IPS-NIHi11 (cell line): ENCODE data around the gene UBE2E1.
"Not testable (repeated sequence)": the region's sequence is repeated elsewhere in the genome, so short reads cannot be mapped to it uniquely, and the experiment has no call there.

ENCODE experiments used
- DNase-seq: peaks from one replicate; pipeline ENCODE4 v3.0.0; 2012; ENCODE audit warnings: mixed read lengths, low spot score

Gene UBE2E1

DNA sequence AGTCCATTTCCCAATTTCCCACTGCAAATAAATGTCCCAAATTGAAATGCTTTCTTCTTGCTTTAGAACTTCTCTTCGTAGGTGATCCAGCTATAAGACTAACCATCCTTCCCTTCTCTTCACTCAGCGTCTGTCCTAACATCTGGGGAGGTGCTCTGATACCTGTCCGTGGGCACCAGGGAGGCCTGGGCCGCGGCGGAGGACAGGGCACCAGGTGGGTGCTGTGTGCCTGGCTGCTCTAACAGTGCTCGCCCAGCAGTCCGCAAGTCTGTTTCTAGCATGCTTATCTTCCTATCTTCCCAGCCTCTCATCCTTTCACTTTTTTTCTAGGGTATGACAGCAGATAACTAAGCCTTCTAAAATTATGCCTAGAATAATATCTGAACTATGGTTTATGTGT is 73.7 kb downstream of the UBE2E1 start:
- DNase-seq: no peak

DNA sequence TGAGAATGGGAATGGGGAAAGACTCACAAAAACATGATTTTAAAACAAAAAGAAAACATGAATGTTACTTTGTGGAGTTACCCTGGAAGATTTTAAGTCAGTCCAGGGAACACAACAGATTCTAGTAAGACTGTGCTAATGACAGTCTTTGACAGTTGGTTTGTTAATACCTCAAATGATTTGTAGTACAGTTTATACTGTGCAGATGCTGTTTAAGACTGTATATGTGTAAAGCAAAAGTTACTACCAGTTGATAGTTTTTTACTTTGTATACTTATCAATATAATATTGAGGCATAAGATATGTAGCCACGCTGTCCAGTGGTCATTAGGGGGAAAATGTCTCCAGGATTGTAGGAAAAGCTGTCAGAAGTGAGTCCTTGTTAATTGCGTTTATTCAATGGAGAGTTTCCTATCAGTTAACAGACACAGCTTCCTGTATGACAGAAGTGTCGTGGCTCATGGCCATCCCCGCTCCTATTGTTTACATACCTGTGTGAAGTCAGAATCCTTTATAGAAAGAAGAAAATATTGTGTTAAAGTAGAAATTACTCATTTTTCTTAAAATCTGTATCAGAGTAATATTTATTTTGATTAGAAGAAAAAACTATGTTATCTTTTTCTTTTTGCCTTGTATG is 75.1 kb downstream of the UBE2E1 start:
- DNase-seq: no peak

DNA sequence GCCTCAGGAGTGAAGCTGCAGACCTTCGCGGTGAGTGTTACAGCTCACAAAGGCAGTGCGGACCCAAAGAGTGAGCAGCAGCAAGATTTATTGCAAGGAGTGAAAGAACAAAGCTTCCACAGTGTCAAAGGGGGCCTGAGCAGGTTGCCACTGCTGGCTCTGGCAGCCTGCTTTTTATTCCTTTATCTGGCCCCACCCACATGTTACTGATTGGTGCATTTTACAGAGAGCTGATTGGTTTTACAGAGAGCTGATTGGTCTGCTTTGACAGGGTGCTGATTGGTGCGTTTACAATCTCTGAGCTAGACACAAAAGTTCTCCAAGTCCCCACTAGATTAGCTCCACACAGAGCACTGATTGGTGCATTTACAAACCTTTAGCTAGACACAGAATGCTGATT is 76.2 kb downstream of the UBE2E1 start:
- not testable (repeated sequence) for DNase-seq

DNA sequence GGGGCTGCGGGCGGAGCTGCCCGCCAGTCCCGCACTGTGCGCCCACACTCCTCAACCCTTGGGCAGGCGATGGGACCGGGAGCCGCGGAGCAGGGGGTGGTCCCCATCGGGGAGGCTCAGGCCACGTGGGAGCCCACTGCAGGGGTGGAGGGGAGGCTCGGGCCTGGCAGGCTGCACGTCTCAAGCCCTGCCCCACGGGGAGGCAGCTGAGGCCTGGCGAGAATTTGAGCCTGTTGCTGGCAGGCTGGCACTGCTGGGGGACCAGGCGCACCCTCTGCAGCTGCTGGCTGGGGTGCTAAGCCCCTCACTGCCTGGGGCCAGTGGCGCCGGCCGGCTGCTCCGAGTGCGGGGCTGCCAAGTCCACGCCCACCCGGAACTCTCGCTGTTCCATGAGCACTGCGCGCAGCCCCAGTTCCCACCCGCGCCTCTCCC is 76.7 kb downstream of the UBE2E1 start:
- no peak for DNase-seq

DNA sequence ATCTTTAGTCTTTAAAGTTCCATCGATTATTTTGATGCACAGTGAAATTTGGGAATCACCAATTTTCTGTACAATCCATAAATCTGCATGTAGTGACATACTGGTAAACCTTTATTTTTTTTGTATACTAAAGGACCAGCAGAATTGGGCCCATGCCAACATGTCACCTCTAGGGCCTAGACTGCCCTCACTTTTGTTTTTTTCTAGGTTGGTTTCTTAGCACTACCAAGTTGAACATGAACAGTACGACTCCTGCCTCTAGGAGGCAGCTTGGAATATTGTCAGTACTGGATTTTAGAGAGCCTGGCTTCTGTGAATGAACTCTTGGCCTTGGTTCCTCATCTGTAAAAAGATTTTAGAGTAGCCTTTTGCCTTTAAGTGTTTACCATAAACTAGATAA is 78.7 kb downstream of the UBE2E1 start:
- peak; percentile 25 for DNase-seq

DNA sequence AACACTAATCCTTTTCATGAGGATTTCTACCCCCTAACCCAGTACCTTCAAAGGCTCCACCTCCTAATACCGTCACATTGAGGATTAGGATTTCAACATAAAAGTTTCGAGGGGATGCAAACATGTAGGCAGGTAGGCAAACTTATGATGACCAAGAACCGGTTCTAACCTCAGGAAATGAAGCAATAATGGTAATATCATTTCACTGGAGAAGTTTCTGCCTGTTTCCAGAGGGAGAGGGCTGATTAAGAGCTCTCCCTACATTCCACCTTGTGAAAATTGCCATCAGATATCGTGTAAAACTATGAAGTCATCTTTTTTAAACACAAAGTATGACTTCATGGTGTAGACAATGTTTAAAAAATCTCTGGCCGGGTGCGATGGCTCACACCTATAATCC is 79.5 kb downstream of the UBE2E1 start:
- no peak for DNase-seq

DNA sequence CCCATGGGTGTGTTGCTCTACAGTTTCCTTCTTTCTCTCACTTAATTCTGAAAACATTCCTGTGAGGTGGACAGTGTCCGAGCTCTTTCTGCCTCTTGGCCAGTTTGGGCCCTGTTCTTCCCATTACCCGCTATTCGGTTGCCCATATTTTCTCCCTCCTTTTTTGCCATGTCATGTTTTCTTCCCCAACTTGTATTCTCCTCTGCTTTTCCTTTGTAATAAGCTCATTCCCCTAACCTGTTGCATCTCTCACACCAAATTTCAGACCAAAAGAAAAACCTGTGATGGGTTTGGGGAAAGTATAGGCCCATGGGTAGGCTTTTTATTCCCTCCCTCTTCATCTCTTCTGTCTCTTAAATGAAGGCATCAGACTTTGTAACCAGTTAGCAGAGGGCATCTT is 80.6 kb downstream of the UBE2E1 start:
- no peak for DNase-seq

DNA sequence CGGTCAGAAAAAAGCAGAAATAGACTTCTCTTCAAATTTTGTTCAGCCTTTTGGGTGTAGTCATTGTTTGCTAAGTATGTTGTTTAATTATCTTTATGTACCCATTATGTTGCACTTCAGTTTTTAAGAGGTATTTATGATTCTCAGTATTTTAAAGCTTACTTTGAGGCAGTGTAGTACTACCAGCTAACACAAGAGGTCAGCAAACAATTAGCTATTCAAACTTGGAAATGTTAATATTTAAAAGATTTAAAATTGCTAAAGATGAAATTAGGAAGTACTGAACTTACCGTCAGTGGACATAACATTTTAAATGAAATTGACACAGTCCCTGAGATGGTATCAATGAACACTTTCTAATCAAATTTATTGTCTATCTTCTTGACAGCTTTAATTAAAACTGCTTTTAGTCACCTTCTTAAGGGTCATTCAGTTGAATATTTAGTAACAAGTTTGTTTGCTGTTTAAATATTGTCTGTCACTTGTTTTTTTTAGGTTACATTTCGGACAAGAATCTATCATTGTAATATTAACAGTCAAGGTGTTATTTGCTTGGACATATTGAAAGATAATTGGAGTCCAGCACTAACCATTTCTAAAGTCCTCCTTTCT is 83.0 kb downstream of the UBE2E1 start:
- DNase-seq: no peak

DNA sequence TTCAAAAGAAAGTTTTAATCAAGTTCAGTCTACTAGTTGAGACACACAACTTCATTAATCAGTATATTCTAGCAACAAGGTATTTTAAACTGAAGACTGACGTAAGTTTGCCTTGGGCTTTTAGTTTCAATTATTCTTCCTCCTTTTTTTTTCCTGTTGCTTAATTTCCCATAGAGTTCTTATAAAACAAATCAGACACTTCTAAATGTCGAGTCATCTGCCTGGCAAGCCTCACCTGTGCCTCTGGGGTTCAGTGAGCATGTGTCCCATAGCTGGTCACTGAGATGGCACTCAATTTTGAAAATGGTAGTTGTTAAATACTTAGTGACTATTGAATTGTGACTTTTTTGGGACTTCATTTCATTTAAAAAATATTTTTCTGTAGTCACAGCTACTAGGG is 83.6 kb downstream of the UBE2E1 start:
- no peak for DNase-seq

DNA sequence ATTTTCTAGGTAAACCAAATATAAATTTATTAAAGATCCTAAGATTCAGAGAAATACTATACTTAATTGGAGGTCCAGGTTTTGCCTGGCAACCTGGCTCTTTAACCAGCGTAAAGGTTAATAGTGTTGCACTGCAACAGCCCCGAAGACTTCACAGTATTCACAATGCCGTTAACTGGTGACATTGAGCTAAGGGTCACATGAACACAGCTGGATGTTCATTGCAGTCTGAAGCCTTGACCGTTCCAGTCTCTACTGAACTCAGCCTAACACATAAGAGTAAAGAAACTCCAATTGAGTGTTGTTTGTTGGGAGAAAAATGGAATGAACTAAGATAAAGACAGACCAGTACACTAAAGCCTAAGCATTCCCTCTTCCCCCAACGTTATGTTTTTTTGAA is 84.2 kb downstream of the UBE2E1 start:
- DNase-seq: no peak

DNA sequence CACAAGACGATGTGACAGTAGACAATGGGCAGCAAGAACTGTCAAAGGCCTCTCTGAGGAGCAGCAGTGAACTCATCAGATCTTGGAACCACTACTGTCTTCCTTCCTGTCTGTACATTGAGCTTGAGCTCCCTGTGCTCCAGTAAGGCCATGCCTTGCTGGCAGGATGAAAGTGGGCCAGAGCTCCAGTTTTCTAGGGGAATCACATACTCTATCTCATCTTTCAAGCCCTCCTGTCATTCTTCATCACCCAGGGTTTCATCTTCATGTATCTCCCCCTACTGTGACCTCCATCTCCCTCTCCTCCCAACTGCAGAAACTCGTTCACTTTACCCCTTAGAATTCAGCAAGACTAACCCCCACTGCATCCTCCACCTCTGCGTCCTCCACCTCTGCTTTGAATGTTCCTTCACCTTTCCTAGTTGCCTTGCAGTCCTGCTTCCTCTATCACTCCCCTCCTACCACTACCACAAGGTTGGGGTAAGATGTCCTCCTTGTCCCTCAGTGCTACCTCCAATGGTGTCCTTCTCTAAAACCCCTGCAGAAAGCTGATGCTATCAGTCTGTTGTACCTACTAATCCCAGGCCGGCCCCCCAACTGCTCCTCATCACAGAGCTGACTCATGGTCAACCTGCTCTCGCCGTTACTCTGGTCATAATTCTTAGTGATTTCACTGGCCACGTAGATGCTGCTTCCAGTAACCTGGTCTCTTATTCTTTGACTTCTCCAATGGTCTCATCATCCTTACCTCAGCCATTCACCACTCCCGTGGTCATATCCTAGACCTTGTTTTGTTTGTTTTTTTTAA is 88.7 kb downstream of the UBE2E1 start:
- no peak for DNase-seq

DNA sequence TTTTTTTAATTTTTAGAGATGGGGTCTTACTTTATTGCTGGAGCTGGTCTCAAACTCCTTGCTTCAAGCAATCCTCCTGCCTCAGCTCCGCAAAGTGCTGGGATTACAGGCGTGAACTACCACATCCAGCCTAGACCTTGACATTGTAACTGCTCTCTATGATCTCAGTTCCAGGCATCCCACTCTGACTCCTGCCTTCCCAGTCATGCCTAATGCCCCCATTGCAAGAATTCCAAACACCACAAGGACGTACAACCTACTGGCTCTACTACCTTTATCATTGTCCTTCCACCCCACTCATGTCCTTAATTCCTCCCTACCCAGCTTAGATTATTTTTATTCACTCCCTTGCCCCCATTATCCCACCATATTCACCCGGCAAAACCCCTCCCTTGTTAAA is 89.4 kb downstream of the UBE2E1 start:
- DNase-seq: no peak

DNA sequence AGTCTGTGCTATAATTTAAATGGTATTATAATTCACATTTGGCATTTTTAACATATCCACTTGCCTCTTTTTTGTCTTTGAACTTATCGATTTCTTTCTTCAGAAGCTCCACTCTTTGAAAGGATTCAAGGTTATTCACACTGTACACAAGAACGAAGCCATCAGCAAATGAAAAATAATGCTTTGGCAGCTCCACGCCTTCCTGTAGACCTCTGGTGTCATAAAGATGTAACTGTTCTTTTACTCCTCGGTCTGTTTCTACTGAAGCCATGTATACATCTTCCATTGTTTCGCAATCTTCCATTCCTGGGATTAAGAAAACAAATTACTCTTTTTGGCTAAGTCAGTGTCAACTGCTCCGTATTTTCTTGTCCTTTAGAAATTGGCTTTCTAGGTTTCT is 95.0 kb downstream of the UBE2E1 start:
- DNase-seq: no peak

DNA sequence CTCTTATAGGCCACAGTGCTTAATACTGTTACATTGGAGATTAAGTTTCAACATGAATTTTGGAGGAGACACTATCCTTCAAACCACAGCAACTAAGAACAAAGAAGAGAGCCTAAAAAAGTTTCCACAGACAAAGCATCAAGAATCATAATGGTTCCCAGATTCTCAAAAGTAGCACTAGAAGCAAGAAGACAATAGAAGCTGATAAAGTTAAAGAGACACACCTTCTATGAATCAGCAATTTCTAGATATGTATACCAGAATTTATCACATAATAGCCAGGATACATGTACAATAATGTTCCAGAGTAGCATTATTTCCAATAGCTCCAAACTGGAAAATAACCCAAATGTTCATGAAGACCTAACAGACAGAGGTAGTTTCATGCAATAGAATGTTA is 98.8 kb downstream of the UBE2E1 start:
- no peak for DNase-seq

DNA sequence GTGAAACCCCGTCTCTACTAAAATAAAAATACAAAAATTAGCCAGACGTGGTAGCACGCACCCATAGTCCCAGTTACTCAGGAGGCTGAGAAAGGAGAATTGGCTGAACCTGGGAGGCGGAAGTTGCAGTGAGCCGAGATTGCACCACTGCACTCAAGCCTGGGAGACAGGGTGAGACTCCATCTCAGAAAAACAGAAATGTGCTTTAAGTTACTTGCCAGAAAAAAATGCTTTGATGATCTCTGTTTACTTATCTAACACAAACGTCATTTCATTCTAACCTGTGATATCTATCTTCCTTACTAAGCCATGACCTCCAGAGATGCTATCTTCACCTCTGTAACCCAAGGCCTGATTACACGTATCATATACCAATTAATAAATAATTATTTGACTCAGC is 103.6 kb downstream of the UBE2E1 start:
- DNase-seq: no peak

DNA sequence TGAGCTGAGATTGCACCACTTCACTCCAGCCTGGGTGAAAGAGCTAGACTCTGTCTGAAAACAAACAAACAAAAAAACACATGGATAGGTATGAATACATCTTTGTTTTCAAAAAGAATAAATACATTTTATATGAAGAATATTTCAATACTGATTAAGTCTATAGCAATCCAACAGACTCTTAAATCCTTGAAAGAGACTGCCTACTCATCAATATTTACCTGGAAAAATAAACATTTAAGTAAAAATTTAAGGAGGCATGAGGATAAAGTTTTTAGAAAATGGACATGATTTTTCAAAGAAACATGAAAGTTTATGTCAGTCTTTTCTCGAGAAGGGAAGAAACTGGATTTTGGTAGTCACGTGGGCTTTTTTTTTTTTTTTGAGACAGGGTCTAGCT is 105.6 kb downstream of the UBE2E1 start:
- no peak for DNase-seq

DNA sequence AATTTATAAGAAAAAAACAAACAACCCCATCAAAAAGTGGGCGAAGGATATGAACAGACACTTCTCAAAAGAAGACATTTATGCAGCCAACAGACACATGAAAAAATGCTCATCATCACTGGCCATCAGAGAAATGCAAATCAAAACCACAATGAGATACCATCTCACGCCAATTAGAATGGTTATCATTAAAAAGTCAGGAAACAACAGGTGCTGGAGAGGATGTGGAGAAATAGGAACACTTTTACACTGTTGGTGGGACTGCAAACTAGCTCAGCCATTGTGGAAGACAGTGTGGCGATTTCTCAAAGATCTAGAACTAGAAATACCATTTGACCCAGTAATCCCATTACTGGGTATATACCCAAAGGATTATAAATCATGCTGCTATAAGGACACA is 106.6 kb downstream of the UBE2E1 start:
- DNase-seq: not testable (repeated sequence)

DNA sequence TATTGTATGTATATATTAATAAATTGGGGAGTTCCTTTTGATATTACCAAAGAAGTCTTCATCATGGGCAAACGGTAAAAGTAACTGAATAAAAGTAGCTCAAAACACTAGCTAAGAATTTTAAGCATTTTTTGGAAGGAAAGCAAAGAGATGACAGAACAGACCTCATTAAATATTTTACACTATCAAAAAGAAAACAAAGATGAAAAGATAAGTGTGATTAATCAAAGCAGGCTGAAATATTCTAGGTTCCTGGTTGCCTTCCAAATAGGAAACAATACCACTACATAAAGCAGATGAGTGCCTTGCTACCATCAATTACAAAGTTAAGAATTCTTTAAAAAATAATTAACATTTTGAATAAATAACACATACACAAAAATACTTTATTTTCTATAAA is 107.4 kb downstream of the UBE2E1 start:
- no peak for DNase-seq

DNA sequence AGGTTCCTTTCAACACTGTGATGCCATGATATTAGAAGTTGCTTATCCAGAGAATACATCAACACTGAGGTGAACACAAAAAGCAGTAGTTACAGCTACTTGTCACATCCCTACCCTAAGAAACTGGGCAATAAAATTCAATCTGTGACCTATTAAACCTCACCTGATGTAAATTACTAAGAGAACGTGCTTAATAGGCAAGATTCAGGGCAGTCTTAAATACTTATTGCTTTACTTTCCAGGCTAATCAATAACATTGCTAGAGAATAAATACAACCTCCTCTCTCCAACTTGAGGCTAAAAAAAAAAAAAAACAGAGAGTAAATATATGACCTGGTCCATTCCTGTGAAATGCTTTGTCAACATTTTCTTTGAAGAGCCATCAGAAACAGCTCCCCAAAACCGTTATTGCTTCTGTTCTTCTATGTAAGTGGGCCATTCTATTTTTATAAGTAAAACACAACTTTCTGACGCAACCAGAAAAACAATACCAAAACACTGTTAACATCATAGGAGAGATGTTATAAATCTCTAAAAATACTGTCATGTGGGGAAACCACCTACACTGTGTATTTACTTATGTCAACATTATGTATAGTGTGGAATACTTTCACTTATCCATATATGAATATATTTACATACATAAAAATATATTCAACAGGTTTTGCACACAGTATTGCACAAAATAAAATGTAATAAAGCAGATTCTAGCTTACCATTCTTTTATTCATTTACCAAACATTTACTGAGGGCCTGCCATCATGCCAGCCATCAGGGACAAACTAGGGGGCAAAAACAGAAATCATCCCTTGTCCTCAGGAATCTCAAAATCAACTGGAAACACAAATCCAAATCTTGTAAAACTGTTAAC is 108.4 kb downstream of the UBE2E1 start:
- DNase-seq: no peak

DNA sequence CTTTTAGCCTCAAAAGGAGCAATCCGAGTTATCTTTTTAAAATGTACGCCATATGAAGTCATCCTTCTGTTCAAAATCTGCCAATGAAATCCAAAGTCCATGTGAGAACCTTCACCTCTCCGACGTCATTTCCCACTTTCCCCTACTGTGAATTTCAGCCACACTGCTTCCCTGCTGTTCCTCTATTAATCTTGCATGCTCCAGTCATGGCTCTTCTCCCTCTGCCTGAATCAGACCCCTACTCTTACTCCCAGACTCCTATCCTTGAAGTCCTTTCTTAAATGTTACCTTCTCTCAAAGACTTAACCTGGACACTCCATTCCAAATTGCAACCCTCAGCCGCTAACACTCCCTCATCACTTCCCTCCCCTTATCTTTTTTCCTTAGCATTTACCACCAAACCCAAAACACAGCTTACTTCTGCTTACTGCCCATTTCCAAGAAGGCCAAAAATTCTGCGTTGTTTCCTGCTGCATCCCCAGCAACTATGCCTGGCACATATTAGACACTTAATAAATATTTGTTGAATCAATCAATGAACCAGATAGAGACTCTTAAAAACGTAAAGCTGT is 109.9 kb downstream of the UBE2E1 start:
- no peak for DNase-seq

DNA sequence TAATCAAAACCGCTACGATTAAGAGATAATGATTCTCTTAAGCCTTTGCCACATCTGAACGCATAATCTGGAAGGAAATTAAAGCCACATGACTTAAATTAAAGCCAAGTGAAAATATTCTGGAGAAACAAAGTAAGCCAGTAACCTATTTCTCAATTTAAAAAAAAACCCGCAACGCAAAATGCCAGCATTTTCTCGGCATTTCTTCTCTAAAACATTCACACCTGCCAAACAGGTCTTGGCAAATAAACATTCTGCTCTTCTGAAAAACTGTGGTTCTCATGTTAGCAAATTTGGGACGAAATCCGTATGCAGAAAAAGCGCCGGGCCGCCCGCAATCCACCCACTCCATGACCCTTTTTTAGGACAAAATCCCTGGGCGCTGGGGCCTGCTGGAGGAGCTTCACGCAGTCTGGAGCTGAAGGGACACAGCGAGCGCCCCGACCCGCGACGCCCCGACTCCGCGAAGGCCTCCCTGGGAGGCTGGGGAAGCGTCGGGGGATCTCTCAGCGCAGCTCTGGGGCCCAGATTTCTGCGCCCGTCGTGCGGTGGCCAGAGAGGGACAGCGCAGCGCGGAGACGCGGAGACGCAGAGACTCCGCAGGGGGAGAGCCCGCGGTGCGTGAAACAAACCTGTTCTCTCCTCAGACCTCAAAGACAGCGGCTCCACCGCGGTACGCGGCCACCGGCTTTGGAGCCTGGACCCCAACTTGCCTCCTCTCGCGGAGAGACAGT is 110.6 kb downstream of the UBE2E1 start:
- peak; percentile 59 for DNase-seq
